B cell (primary cell): ENCODE measurements around the gene SYT14. TPM values are rescaled to one million over a fixed set of nuclear protein-coding genes. Genes with fewer than 3 reads are reported as not detected.

Experiments
- ATAC-seq: fragments of 200-7000 bp; cut with Tn5 transposase; one replicate; pipeline ENCODE4 v1.10.0; 2021; ENCODE audit warnings: low read depth, mild to moderate bottlenecking, moderate number of reproducible peaks, moderate library complexity
- CTCF ChIA-PET: fragments of 350-600 bp; sonication (Branson Sonifier 250); formaldehyde crosslinking; loops from one replicate; lab custom pipeline; 2021; ENCODE audit warnings: antibody characterized with exemption, inconsistent platforms; lab: Charles Lee
- POLR2A ChIA-PET: fragments of 350-600 bp; sonication (Branson Sonifier 250); formaldehyde crosslinking; loops from one replicate; lab custom pipeline; 2021; ENCODE audit warnings: antibody characterized with exemption; lab: Charles Lee
- DNase-seq: peaks from one replicate; pipeline ENCODE4 v3.0.0; 2013
- H2AFZ ChIP-seq: 2 replicates; pipeline ENCODE4 v1.6.1; 2012; ENCODE audit warnings: mild to moderate bottlenecking, low read depth, low read length; ENCODE audit not compliant: insufficient read depth, poor library complexity, severe bottlenecking
- H3K27ac ChIP-seq, 2 donors: 1 replicate in 1 of 2; 2 replicates in 1 of 2; pipeline ENCODE4 v1.5.1; 2012 to 2013; ENCODE audit warnings: low read length in 2 of 2, mild to moderate bottlenecking in 2 of 2, moderate library complexity in 1 of 2
- H3K27me3 ChIP-seq, 4 experiments: fragments of 200-600 bp in 1 of 4; sonication (generic) in 1 of 4; replicated peaks in 1 of 4; 1 replicate in 2 of 4; 2 replicates in 2 of 4; pipeline versions ENCODE4 v1.6.1 to v1.7.0; 2013 to 2016; ENCODE audit warnings: low read length in 3 of 4, mild to moderate bottlenecking in 2 of 4, mixed read lengths in 1 of 4, moderate library complexity in 1 of 4; ENCODE audit not compliant: insufficient read depth in 4 of 4, control insufficient read depth in 3 of 4; ENCODE audit errors: control extremely low read depth in 1 of 4
- H3K36me3 ChIP-seq, 2 experiments: replicated peaks in 1 of 2; 1 replicate in 1 of 2; 2 replicates in 1 of 2; pipeline versions ENCODE4 v1.6.1 to v1.7.1; 2013; ENCODE audit warnings: low read length in 1 of 2; ENCODE audit not compliant: insufficient read depth in 2 of 2, control insufficient read depth in 1 of 2; ENCODE audit errors: control extremely low read depth in 1 of 2, extremely low read depth in 1 of 2
- H3K4me1 ChIP-seq, 2 donors: fragments of 200-600 bp in 1 of 2; sonication (generic) in 1 of 2; 1 replicate in 1 of 2; 2 replicates in 1 of 2; pipeline versions ENCODE4 v1.5.1 to v1.6.1; 2013 to 2017; ENCODE audit warnings: low read length in 2 of 2; ENCODE audit not compliant: control insufficient read depth in 2 of 2, insufficient read depth in 2 of 2
- H3K4me2 ChIP-seq: replicated peaks from 2 replicates; pipeline ENCODE3; 2012; ENCODE audit warnings: mild to moderate bottlenecking, low read depth, low read length; ENCODE audit not compliant: poor library complexity, severe bottlenecking
- H3K4me3 ChIP-seq, 5 experiments: fragments of 200-600 bp in 1 of 5; sonication (generic) in 1 of 5; 1 replicate in 3 of 5; 2 replicates in 2 of 5; pipeline versions ENCODE4 v1.5.1 to v1.7.0; 2011 to 2016; ENCODE audit warnings: low read length in 4 of 5, mild to moderate bottlenecking in 4 of 5, low read depth in 2 of 5, control low read depth in 1 of 5, moderate library complexity in 1 of 5; ENCODE audit not compliant: insufficient read depth in 1 of 5; ENCODE audit errors: control extremely low read depth in 1 of 5, extremely low read depth in 1 of 5
- H3K79me2 ChIP-seq: fragments of 200-600 bp; sonication (generic); one replicate; pipeline ENCODE4 v1.6.0; 2016; ENCODE audit warnings: low read length; ENCODE audit not compliant: control insufficient read depth, insufficient read depth
- H3K9ac ChIP-seq: fragments of 200-600 bp; sonication (generic); 2 replicates; pipeline ENCODE4 v1.6.1; 2017; ENCODE audit warnings: mild to moderate bottlenecking, low read length, moderate library complexity
- H3K9me3 ChIP-seq, 3 donors: one replicate each; pipeline versions ENCODE4 v1.6.1 to v1.7.1; 2013; ENCODE audit warnings: low read length in 2 of 3; ENCODE audit not compliant: control insufficient read depth in 2 of 3, insufficient read depth in 1 of 3; ENCODE audit errors: control extremely low read depth in 1 of 3
- H4K20me1 ChIP-seq: 2 replicates; pipeline ENCODE4 v1.6.0; 2012; ENCODE audit warnings: mild to moderate bottlenecking, low read length; ENCODE audit not compliant: insufficient read depth, control insufficient read depth, poor library complexity, severe bottlenecking
- H3K27ac Mint-ChIP-seq: one replicate; pipeline ENCODE4 v1.8.0; 2021; ENCODE audit warnings: mixed read lengths
- H3K27me3 Mint-ChIP-seq: one replicate; pipeline ENCODE4 v1.8.0; 2021; ENCODE audit warnings: mixed read lengths
- H3K4me1 Mint-ChIP-seq: one replicate; pipeline ENCODE4 v1.8.0; 2021; ENCODE audit warnings: mixed read lengths
- H3K4me3 Mint-ChIP-seq: one replicate; pipeline ENCODE4 v1.8.0; 2021; ENCODE audit warnings: mixed read lengths
- H3K9me3 Mint-ChIP-seq: one replicate; pipeline ENCODE4 v1.8.0; 2022; ENCODE audit warnings: mixed read lengths; ENCODE audit not compliant: insufficient read depth
- EZH2 ChIP-seq: IDR thresholded peaks from 2 replicates; pipeline ENCODE4 v1.6.1; 2012; ENCODE audit warnings: borderline replicate concordance, low read depth, mild to moderate bottlenecking, moderate library complexity, low read length; ENCODE audit not compliant: insufficient read depth, poor library complexity, severe bottlenecking
- WGBS: methylation state at CpG from one replicate; pipeline ENCODE4 v1.1.5; 2013; ENCODE audit warnings: missing lambda C conversion rate; ENCODE audit not compliant: insufficient coverage; 5-methylcytosine and 5-hydroxymethylcytosine counted together
- intact Hi-C: fragments of 100-400 bp; cut with micrococcal nuclease; formaldehyde crosslinking; loops from one replicate; pipeline ENCODE4 v1.10.0; 2022
- polyA plus RNA-seq: library from polyadenylated mRNA; depleted of rRNA; stranded (reverse); fragments of >200 nt; gene quantifications from 2 replicates; pipeline ENCODE4 v1.2.3, GENCODE V29; 2012
- total RNA-seq, 2 donors: library from RNA; stranded (reverse); fragments of 120-200 nt in 1 of 2; gene quantifications; 1 replicate in 1 of 2; 2 replicates in 1 of 2; pipeline versions ENCODE4 v1.2.3 to v1.2.4, GENCODE V29; 2013 to 2022
- TF ChIP-seq, protein P1 (sequence below): fragments of 200-600 bp; IDR thresholded peaks from one replicate; pipeline ENCODE4 v1.8.0; 2022; ENCODE audit warnings: antibody characterized with exemption, mild to moderate bottlenecking

SYT14 gene
- total and polyA plus RNA-seq, 2 donors (not counting 1 experiment from before 2014, with no cell fraction given): not detected

DNA sequence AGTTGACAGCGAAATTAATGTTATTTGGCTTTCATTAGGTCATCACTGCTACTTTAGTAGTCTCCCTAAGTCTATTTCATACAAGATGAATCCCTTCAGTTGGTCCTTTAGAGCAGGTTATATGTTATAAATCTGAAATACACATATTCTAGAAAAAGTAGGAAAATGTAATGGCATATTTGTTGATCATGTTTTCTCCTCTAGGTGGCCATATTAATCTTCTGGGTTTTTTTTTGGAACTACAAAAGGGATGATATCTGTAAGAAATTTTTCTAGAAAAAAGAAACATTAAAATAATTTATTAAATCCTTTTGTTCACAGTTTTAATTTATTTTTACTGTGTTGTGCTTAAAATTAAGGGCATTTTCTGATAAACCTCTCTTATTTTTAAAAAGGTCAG is 87.9 kb downstream of the SYT14 start:
- 40% methylated on average over 1 of the region's 1 CpG for WGBS
- no peak overlapping the region for H3K9ac ChIP-seq
- H3K4me2 ChIP-seq: no peak overlapping the region
- H3K27me3 ChIP-seq: no peaks in the 10 kb centered on the region
- H3K4me1 ChIP-seq: no peaks in the 10 kb centered on the region
- H2AFZ ChIP-seq: no peak overlapping the region
- H3K79me2 ChIP-seq: no peaks in the 10 kb centered on the region
- H3K4me3 Mint-ChIP-seq: no peak overlapping the region
- ChIA-PET CTCF (no interaction called here), POLR2A (no interaction called here)
- H4K20me1 ChIP-seq: no peaks in the 10 kb centered on the region
- no peaks in the 10 kb centered on the region for H3K4me1 Mint-ChIP-seq
- H3K27ac ChIP-seq: no peak overlapping the region
- H3K9me3 Mint-ChIP-seq: peaks cover 3% of the 10 kb centered on the region
- H3K27me3 Mint-ChIP-seq: peaks cover 13% of the 10 kb centered on the region
- H3K9me3 ChIP-seq: no peaks in the 10 kb centered on the region
- DNase-seq (no peak), ATAC-seq (no peak)
- H3K36me3 ChIP-seq: no peaks in the 10 kb centered on the region
- intact Hi-C loops: no loop called here
- TF ChIP-seq, protein P1, sequence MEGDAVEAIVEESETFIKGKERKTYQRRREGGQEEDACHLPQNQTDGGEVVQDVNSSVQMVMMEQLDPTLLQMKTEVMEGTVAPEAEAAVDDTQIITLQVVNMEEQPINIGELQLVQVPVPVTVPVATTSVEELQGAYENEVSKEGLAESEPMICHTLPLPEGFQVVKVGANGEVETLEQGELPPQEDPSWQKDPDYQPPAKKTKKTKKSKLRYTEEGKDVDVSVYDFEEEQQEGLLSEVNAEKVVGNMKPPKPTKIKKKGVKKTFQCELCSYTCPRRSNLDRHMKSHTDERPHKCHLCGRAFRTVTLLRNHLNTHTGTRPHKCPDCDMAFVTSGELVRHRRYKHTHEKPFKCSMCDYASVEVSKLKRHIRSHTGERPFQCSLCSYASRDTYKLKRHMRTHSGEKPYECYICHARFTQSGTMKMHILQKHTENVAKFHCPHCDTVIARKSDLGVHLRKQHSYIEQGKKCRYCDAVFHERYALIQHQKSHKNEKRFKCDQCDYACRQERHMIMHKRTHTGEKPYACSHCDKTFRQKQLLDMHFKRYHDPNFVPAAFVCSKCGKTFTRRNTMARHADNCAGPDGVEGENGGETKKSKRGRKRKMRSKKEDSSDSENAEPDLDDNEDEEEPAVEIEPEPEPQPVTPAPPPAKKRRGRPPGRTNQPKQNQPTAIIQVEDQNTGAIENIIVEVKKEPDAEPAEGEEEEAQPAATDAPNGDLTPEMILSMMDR: no peak
- no peak for TF ChIP-seq EZH2
- H3K27ac Mint-ChIP-seq: no peak overlapping the region
- H3K4me3 ChIP-seq: no peak overlapping the region

DNA sequence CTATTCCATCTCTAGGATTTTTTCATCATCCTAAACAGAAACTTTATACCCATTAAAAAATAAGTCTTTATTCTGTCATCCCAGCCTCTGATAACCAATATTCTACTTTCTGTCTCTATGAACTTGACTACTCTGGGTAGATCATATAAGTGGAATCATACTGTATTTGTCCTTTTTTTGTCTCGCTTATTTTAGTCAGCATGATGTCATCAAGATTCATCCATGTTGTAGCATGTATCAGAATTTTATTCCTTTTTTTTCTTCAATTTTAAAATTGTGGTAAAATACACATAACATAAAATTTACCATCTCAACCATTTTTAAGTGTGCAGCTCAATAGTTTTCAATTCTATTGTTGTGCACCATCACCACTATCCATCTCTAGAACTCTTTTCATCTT is 90.0 kb downstream of the SYT14 start:
- ChIA-PET CTCF (no interaction called here), POLR2A (no interaction called here)
- no peaks in the 10 kb centered on the region for H4K20me1 ChIP-seq
- no peak for ATAC-seq
- TF ChIP-seq, protein P1: no peak
- no peak for TF ChIP-seq EZH2
- H3K79me2 ChIP-seq: no peaks in the 10 kb centered on the region
- no peaks in the 10 kb centered on the region for H3K9me3 ChIP-seq
- H3K27ac ChIP-seq: no peak overlapping the region
- no peak overlapping the region for H3K27ac Mint-ChIP-seq
- H3K36me3 ChIP-seq: no peaks in the 10 kb centered on the region
- peaks cover 13% of the 10 kb centered on the region for H3K27me3 Mint-ChIP-seq
- H3K4me3 ChIP-seq: no peak overlapping the region
- DNase-seq: no peak
- no peak overlapping the region for H3K4me2 ChIP-seq
- no CpG with 5 or more reads among the region's 1 CpG for WGBS
- H2AFZ ChIP-seq: no peak overlapping the region
- intact Hi-C loops: no loop called here
- H3K9me3 Mint-ChIP-seq: peaks cover 3% of the 10 kb centered on the region
- H3K27me3 ChIP-seq: no peaks in the 10 kb centered on the region
- H3K4me1 Mint-ChIP-seq: no peaks in the 10 kb centered on the region
- no peak overlapping the region for H3K9ac ChIP-seq
- no peak overlapping the region for H3K4me3 Mint-ChIP-seq
- no peaks in the 10 kb centered on the region for H3K4me1 ChIP-seq
